HEK293 (cell line): ENCODE data around the gene AVEN.

ENCODE experiments used
- CTCF ChIA-PET: fragments of 350-600 bp; formaldehyde crosslinking; extraction: SDS; loops from one replicate; lab custom pipeline; 2021; ENCODE audit warnings: antibody characterized with exemption; lab: Yijun Ruan, JAX
- POLR2A ChIA-PET: fragments of 300-600 bp; formaldehyde crosslinking; extraction: SDS; loops from one replicate; lab custom pipeline; 2020; ENCODE audit warnings: antibody characterized with exemption, inconsistent platforms; lab: Yijun Ruan, JAX
- H3K27ac ChIP-seq: fragments of 200-500 bp; sonication (Bioruptor generic); 2 replicates; pipeline ENCODE4 v1.5.1; 2014; ENCODE audit warnings: low read depth, low read length, control low read depth, inconsistent platforms; ENCODE audit errors: extremely low read depth
- H3K36me3 ChIP-seq, 2 experiments: fragments of 200-500 bp in 1 of 2; sonication (Bioruptor generic) in 1 of 2; 1 replicate in 1 of 2; 2 replicates in 1 of 2; pipeline ENCODE4 v1.5.1; 2014 to 2017; ENCODE audit warnings: inconsistent platforms in 2 of 2, low read length in 2 of 2; ENCODE audit not compliant: control insufficient read depth in 2 of 2, insufficient read depth in 1 of 2
- H3K4me1 ChIP-seq: fragments of 200-500 bp; sonication (Bioruptor generic); 2 replicates; pipeline ENCODE4 v1.5.1; 2014; ENCODE audit warnings: mild to moderate bottlenecking, low read length, inconsistent platforms; ENCODE audit not compliant: control insufficient read depth, insufficient read depth
- H3K4me3 ChIP-seq: 2 replicates; pipeline ENCODE4 v1.5.1; 2011; ENCODE audit warnings: low read depth, mild to moderate bottlenecking, control low read depth, low read length, moderate library complexity
- H3K9me3 ChIP-seq: fragments of 200-500 bp; sonication (Bioruptor generic); 2 replicates; pipeline ENCODE4 v1.5.1; 2014; ENCODE audit warnings: low read depth, low read length, inconsistent platforms; ENCODE audit not compliant: control insufficient read depth, insufficient read depth
- GLIS1 ChIP-seq: fragments of 450-650 bp; formaldehyde crosslinking; IDR thresholded peaks from 2 replicates; pipeline ENCODE4 v1.5.1; 2016; ENCODE audit warnings: missing biosample characterization, missing genetic modification characterization
- KLF7 ChIP-seq: fragments of 450-650 bp; formaldehyde crosslinking; IDR thresholded peaks from 2 replicates; pipeline ENCODE4 v1.5.1; 2016; ENCODE audit warnings: missing biosample characterization, missing genetic modification characterization, borderline replicate concordance
- MEIS1 ChIP-seq: sonication (generic); formaldehyde crosslinking; IDR thresholded peaks from 2 replicates; pipeline ENCODE4 v1.8.1; 2022; ENCODE audit warnings: missing genetic modification reagents, mild to moderate bottlenecking, borderline replicate concordance
- MYNN ChIP-seq: fragments of 450-650 bp; formaldehyde crosslinking; IDR thresholded peaks from 2 replicates; pipeline ENCODE4 v1.5.1; 2016; ENCODE audit warnings: missing biosample characterization, missing genetic modification characterization, borderline replicate concordance
- OVOL3 ChIP-seq: fragments of 450-650 bp; formaldehyde crosslinking; IDR thresholded peaks from 2 replicates; pipeline ENCODE4 v1.5.1; 2016; ENCODE audit warnings: missing biosample characterization, missing genetic modification characterization
- TCF7L2 ChIP-seq: IDR thresholded peaks from 2 replicates; pipeline ENCODE4 v1.6.1; 2011; ENCODE audit warnings: low read depth, mild to moderate bottlenecking, inconsistent platforms, low read length, moderate library complexity, borderline replicate concordance
- ZFP41 ChIP-seq: fragments of 450-650 bp; formaldehyde crosslinking; IDR thresholded peaks from 2 replicates; pipeline ENCODE4 v1.5.1; 2016; ENCODE audit warnings: missing biosample characterization, missing genetic modification characterization, borderline replicate concordance
- ZNF2 ChIP-seq: fragments of 450-650 bp; formaldehyde crosslinking; IDR thresholded peaks from 2 replicates; pipeline ENCODE4 v1.5.1; 2016; ENCODE audit warnings: missing biosample characterization, missing genetic modification characterization
- ZNF248 ChIP-seq: fragments of 450-650 bp; formaldehyde crosslinking; IDR thresholded peaks from 2 replicates; pipeline ENCODE4 v1.5.1; 2017; ENCODE audit warnings: missing biosample characterization, missing genetic modification characterization
- ZNF292 ChIP-seq: fragments of 450-650 bp; formaldehyde crosslinking; IDR thresholded peaks from 2 replicates; pipeline ENCODE4 v1.5.1; 2016; ENCODE audit warnings: low read depth, missing biosample characterization, missing genetic modification characterization, borderline replicate concordance
- ZNF354C ChIP-seq: fragments of 450-650 bp; formaldehyde crosslinking; IDR thresholded peaks from 2 replicates; pipeline ENCODE4 v1.5.1; 2016; ENCODE audit warnings: missing biosample characterization, missing genetic modification characterization, low read depth, borderline replicate concordance
- ZNF362 ChIP-seq: fragments of 450-650 bp; formaldehyde crosslinking; IDR thresholded peaks from 2 replicates; pipeline ENCODE4 v1.5.1; 2016; ENCODE audit warnings: missing biosample characterization, missing genetic modification characterization
- ZNF518A ChIP-seq: fragments of 450-650 bp; formaldehyde crosslinking; conservative IDR thresholded peaks from 2 replicates; pipeline ENCODE4 v1.5.1; 2016; ENCODE audit warnings: low read depth, missing biosample characterization, missing genetic modification characterization
- ZNF561 ChIP-seq: fragments of 450-650 bp; IDR thresholded peaks from 2 replicates; pipeline ENCODE4 v1.5.1; 2018; ENCODE audit warnings: missing biosample characterization, missing genetic modification characterization, borderline replicate concordance
- ZNF626 ChIP-seq: fragments of 450-650 bp; sonication (Bioruptor Pico); formaldehyde crosslinking; IDR thresholded peaks from 2 replicates; pipeline ENCODE4 v1.5.1; 2018; ENCODE audit warnings: missing biosample characterization, missing genetic modification characterization, inconsistent platforms
- ZNF654 ChIP-seq: fragments of 450-650 bp; formaldehyde crosslinking; IDR thresholded peaks from 2 replicates; pipeline ENCODE4 v1.5.1; 2016; ENCODE audit warnings: low read depth, missing biosample characterization, missing genetic modification characterization
- ZNF658 ChIP-seq: fragments of 450-650 bp; formaldehyde crosslinking; IDR thresholded peaks from 2 replicates; pipeline ENCODE4; 2016; ENCODE audit warnings: missing biosample characterization, missing genetic modification characterization
- ZNF830 ChIP-seq: fragments of 450-650 bp; IDR thresholded peaks from 2 replicates; pipeline ENCODE4 v1.5.0; 2018; ENCODE audit warnings: missing biosample characterization, missing genetic modification characterization, low read depth, mild to moderate bottlenecking, moderate library complexity
- ZSCAN23 ChIP-seq: fragments of 450-650 bp; formaldehyde crosslinking; IDR thresholded peaks from 2 replicates; pipeline ENCODE4 v1.5.1; 2016; ENCODE audit warnings: missing biosample characterization, missing genetic modification characterization
- ZXDB ChIP-seq: fragments of 450-650 bp; formaldehyde crosslinking; IDR thresholded peaks from 2 replicates; pipeline ENCODE4 v1.5.1; 2016; ENCODE audit warnings: missing biosample characterization, missing genetic modification characterization
- TF ChIP-seq, protein P1 (sequence below): fragments of 450-650 bp; formaldehyde crosslinking; IDR thresholded peaks from 2 replicates; pipeline ENCODE4 v1.5.1; 2017; ENCODE audit warnings: missing biosample characterization, missing genetic modification characterization

The AVEN gene

DNA sequence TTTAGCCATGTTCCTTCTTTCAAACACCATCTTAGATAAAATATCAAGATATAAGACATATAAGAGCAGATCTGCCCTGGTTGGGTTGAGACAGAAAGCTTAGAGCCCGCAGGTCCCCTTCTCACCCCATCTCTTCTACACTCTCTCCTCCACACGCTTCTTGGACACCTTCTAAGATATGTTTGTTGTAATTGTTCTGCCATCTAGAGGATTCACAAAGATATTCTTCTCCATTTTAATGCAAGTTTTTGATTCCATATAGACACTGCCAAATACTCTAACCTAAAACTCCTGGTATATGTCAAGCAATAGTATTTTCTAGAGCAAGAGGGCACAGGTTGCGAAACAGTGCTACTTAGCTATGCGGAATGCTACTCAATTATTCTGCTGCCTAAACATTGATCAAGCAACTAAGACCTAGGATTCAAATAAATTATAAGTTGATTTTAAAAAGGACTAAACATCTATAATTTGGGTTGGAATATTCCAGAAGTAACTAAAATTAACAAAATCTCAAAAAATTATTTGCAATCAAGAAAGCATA is 63.9 kb downstream of the AVEN start:
- Histone ChIP-seq H3K36me3 (no peaks in the 10 kb centered on the region), H3K27ac (no peak overlapping the region), H3K4me1 (no peaks in the 10 kb centered on the region), H3K4me3 (no peak overlapping the region)
- CTCF ChIA-PET: interaction anchor here (1.0 to 1.4 kb wide), 3 partner anchors 9 to 274 kb away, joined by 3 to 7 read pairs (median 3); no protein-coding TSS in a partner anchor
- TF ChIP-seq ZNF362: no peak
- peak; percentile 23; the same call in 1 of the 2 replicates for TF ChIP-seq ZNF654 (tag by site-specific recombination)
- TF ChIP-seq ZNF561 (tag by site-specific recombination): no peak
- TF ChIP-seq, all 188 proteins: peak for 1
- POLR2A ChIA-PET: no interaction called here
- H3K9me3 ChIP-seq: no peaks in the 10 kb centered on the region

DNA sequence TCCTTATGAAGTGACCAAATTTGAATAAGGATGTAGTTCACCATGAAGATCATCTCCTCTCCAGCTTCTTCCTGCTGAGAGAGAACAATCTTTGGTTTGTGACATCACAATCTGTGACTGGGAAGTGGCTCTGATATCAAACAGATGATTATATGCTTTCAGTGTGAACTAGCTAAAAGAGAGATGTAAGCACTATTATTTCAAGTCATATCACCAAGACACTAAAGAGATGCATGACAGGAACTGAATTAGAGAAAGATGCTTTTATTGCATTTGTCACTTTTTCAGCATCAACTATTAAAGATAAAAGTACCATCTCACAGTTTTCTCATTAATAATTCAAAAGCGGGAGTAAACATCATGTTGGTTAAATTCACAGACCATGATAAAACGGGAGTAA is 67.2 kb downstream of the AVEN start:
- POLR2A ChIA-PET: no interaction called here
- CTCF ChIA-PET: no interaction called here
- Histone ChIP-seq H3K4me3 (no peak overlapping the region), H3K27ac (no peak overlapping the region), H3K4me1 (no peaks in the 10 kb centered on the region), H3K36me3 (no peaks in the 10 kb centered on the region), H3K9me3 (no peaks in the 10 kb centered on the region)
- TF ChIP-seq ZNF292 (tag by site-specific recombination) (no peak), MYNN (tag by site-specific recombination) (no peak), ZNF654 (tag by site-specific recombination) (no peak), ZNF248 (no peak), ZNF362 (no peak), ZNF658 (tag by site-specific recombination) (no peak), ZFP41 (tag by site-specific recombination) (no peak), ZNF830 (tag by site-specific recombination) (no peak), GLIS1 (no peak), ZSCAN23 (tag by site-specific recombination) (no peak), ZXDB (tag by site-specific recombination) (no peak)

DNA sequence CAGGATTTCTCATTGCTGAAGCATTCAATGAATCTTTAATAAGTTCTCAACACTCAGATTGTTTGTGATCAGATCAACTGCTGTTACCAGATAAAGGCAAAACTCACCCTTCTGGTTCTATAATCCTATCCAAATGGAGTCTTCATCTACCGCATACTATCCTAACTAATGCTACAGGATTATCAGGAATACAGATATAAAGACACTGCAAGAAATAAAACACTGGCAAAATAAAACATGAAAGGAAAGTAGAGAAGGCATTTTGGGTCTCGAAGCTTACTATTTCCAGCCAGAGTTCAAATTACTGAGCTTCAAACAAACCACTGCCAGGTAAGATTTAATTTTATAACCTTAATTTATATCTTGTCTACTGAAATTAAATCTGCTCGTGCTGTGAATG is 70.2 kb downstream of the AVEN start:
- Histone ChIP-seq H3K4me3 (no peak overlapping the region), H3K36me3 (no peaks in the 10 kb centered on the region), H3K9me3 (no peaks in the 10 kb centered on the region), H3K27ac (no peak overlapping the region), H3K4me1 (no peaks in the 10 kb centered on the region)
- ChIA-PET POLR2A (no interaction called here), CTCF (interaction anchor here (0.6 to 3.1 kb wide), 5 partner anchors 24 to 234 kb away, joined by 3 to 9 read pairs (median 5); no protein-coding TSS in a partner anchor)
- TF ChIP-seq TCF7L2 (no peak), ZNF626 (tag by site-specific recombination) (no peak), ZNF518A (tag by site-specific recombination) (no peak), MEIS1 (CRISPR knock-in tag) (no peak), ZNF2 (tag by site-specific recombination) (no peak), OVOL3 (no peak), ZNF354C (no peak), KLF7 (tag by site-specific recombination) (no peak)
- TF ChIP-seq, protein P1, sequence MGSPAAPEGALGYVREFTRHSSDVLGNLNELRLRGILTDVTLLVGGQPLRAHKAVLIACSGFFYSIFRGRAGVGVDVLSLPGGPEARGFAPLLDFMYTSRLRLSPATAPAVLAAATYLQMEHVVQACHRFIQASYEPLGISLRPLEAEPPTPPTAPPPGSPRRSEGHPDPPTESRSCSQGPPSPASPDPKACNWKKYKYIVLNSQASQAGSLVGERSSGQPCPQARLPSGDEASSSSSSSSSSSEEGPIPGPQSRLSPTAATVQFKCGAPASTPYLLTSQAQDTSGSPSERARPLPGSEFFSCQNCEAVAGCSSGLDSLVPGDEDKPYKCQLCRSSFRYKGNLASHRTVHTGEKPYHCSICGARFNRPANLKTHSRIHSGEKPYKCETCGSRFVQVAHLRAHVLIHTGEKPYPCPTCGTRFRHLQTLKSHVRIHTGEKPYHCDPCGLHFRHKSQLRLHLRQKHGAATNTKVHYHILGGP (tag by site-specific recombination): no peak
